Measurements from ENCODE around the gene SPRR2D.
"Not testable (repeated sequence)": the region's sequence is repeated elsewhere in the genome, so short reads cannot be mapped to it uniquely, and the experiment has no call there.

SPRR2D gene

DNA sequence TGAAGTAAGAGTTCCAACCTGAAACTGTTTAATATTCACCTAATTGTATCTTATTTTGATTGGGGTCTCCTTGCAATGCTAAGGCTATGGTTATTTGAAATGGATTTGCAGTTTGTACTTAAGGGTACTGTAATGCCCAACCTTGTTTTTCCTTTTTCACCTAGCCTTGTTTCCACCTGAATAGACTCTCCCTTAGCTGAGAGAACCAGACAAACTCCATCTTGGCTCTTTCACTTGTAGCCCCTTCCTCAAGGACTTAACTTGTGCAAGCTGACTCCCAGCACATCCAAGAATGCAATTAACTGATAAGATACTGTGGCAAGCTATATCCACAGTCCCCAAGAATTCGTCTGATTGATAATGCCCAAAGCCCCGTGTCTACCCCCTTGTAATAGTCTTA lies 19.1 kb downstream of the SPRR2D start:
- not testable (repeated sequence) for DNase-seq (ENCODE audit: low read depth in 2 of 2, low spot score in 1 of 2)

DNA sequence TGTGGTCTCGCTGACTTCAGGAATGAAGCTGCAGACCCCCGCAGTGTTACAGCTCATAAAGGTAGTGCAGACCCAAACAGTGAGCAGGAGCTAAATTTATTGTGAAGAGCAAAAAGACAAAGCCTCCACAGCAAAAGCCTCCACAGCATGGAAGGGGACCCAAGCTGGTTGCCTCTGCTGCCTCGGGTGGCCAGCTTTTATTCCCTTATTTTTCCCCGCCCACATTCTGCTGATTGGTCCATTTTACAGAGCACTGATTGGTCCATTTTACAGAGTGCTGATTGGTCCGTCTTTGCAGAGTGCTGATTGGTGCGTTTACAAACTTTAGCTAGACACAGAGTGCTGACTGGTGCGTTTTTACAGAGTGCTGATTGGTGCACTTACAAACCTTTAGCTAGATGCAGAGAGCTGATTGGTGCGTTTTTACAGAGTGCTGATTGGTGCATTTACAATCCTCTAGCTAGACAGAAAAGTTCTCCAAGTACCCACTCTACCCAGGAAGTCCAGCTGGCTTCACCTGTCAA lies 29.6 kb downstream of the SPRR2D start:
- not testable (repeated sequence) for DNase-seq (ENCODE audit: low read depth in 2 of 2, low spot score in 1 of 2)

DNA sequence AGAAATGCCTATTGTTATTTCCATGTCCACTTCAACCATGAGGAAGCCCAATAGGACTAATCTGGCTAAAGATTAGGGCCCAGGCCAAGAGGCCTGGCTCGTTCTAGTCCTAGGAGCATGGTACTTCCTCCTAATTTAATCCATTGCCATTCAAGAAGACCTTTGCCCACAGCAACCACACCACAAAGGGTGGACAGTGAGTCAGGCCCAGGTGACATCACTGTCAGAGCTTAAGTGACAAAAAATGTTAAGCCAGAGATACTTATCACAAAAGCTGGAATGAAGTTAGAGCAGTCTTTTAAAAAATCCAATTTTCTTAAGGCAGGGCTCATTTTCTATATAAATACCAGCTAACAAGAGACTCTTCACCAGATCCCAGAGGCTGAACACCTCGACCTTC lies 39.5 kb downstream of the SPRR2D start, which contains the start of gene SPRR3:
SPRR3 (plus strand) TSS at position 368 of the 400 bp plus-strand sequence. CDS start 1,272 bp downstream, outside the sequence.
- DNase-seq (ENCODE audit: low read depth in 2 of 2, low spot score in 1 of 2) = no peak

DNA sequence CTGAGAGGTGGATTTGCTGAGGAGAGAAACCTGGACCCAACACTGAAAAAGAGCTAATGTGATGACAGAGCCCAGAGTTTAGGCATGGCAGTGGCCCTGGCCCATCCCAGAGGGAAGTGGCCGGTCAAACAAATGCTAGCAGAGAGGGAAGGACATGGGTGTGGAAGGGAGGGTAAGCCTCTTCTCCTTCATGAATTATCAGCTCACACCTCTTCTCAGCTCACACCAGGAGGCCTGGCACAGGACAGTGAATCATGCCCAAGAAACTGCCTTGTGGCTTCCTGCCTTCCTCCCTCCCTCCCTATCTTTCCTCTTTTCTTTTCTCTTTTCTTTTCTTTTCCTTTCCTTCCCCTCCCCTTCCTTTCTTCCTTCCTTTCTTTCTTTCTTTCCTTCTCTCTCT lies 40.6 kb downstream of the SPRR2D start:
- no peak for DNase-seq (ENCODE audit: low read depth in 2 of 2, low spot score in 1 of 2)

DNA sequence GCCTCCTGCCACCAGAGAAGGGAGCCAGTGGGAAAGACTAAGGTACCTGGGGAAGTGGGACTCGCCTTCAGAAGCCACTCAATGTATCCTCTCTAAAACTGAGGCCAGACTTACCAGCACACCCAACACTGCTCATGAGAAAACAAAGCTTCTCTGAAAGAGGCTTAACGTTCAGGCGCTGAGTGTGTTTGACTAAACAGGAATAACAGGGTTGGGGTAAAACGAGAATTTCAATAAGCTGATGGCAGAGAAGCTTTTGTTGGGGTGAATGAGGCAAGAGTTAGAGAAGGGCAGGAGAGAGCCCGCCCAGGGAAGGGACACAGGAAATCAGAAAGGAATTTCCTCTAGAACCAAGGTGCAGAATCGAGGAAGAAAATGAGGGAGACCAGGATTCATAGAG lies 41.1 kb downstream of the SPRR2D start:
- no peak for DNase-seq (ENCODE audit: low read depth in 2 of 2, low spot score in 1 of 2)

DNA sequence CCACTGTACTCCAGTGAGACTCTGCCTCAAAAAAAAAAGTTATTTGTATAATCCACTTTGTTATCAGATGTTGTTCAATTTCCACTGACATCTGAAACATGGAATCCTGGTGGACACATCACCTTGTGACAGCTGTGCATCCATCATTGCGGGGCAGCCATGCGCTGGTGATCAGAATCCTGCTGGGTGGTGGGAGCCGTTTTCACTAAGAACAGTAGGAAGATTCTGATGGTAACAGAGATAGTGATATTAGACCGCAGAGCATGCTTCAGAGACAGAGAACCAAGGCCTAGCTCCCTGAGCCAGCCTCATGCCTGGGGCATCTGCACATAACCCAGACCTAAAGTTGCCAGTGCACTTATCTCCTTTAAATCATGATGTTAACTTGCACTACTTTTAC lies 42.4 kb downstream of the SPRR2D start:
- DNase-seq (ENCODE audit: low read depth in 2 of 2, low spot score in 1 of 2) = no peak

DNA sequence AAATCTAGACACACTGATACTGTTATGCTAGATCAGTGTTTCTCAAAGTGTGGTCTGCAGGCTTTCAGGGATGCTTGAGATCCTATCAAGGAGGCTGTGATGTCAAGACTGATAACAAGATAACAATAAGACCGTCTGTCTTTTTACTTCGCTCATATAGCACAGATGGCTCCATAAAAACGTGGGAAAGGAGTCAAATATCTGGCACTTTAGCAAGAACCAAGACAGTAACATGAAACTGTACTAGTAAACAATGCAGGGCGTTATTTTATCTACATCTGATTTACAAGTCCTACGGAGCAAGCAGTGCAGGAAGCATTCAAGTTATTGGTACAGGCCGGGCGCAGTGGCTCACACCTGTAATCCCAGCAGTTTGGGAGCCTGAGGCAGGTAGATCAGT lies 43.0 kb downstream of the SPRR2D start:
- DNase-seq (ENCODE audit: low read depth in 2 of 2, low spot score in 1 of 2) = no peak

DNA sequence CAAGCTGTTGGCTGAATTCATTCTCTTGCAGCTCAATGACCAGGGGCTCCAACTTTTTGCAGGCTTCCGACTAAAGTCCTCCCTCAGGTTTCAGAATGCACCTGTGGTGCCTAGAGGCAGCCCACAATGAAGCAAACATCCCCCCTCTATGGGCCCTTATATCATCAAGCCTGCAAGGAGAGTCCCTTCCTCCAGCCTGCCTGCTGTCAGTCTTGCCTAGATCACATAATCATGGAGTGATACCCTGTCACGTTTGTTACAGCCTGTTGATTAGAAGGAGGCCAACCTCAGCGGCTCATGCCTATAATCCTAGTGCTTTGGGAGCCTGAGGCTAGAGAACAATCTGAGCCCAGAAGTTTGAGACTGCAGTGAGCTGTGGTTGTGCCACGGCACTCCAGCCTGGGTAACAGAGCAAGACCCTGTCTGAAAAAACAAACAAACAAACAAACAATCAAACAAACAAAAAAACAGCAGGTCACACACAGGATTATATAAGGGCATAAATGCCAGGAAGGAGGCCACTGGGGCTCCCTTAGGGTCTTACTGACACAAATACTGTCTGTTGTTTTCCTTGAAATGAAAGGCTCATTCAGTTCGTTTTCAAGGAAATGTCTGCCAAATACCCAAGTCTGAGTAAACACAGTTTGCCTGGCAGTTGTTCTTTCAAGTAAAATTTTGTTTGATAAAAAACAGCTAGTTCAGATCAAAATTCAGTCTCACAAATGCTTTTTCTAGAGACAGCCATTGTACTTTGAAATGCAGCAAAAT lies 44.1 kb downstream of the SPRR2D start:
- DNase-seq (ENCODE audit: low read depth in 2 of 2, low spot score in 1 of 2) = no peak

DNA sequence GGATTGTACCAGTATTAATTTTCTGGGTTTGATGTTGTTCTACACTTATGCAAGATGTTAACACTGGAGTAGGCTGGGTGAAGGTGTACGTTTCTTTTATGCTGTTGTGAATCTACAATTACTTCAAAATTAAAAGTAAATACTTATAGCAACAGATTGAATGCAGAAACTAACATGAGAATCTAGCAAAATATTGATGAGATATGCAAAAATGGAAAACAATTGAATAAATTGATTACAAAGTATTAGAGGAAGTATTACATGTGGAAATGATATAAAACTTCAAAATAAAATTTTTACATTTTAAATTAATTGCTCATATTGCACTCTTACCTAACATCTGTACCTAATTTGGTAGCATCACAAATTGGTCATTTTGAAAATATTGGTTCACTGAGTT lies 45.1 kb downstream of the SPRR2D start:
- DNase-seq (ENCODE audit: low read depth in 2 of 2, low spot score in 1 of 2) = no peak

DNA sequence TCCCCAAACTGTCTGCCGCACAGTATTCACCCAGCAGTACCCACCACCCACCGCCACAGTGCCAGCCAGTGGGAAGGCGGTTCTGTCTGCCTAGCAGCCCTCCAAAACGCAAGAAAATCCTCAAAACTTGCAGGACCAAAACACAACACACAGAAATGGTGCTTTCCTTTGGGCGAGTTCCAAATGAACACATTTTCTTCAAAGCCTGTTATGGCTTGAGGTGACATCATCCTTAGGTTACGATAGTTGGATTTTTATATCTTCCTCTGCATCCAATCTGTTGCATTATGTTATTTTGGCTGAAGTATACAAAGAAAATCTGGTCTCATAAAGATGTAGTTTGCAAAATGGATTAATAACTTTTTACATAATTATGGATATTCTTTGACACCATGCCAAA lies 47.7 kb downstream of the SPRR2D start:
- no peak for DNase-seq (ENCODE audit: low read depth in 2 of 2, low spot score in 1 of 2)
